ENCODE data around the gene TCF4.
A peak's percentile ranks its signal among the peaks of the same experiment; 100 is the strongest.

TCF4 gene

GRCh38 chr18:55503167-55503820, 84.7 kb downstream of the TCF4 start:
- Histone ChIP-seq H3K27ac (ENCODE audit: low read depth, low read length) (no peak overlapping the region), H3K9me3 (ENCODE audit: control insufficient read depth, insufficient read depth, low read length) (no peaks in the 10 kb centered on the region), H3K27me3 (ENCODE audit: control insufficient read depth, low read length) (no peaks in the 10 kb centered on the region), H3K79me2 (ENCODE audit: control insufficient read depth, low read length) (peaks cover 95% of the 10 kb centered on the region), H4K20me1 (ENCODE audit: control insufficient read depth, insufficient read depth, low read depth, low read length) (no peaks in the 10 kb centered on the region), H3K9me2 (replicated peaks; ENCODE audit: control insufficient read depth, low read length) (no peaks in the 10 kb centered on the region), H3F3A (ENCODE audit: control insufficient read depth, insufficient read depth) (peaks cover 8% of the 10 kb centered on the region), H3K4me3 (ENCODE audit: low read length) (no peak overlapping the region), H3K36me3 (ENCODE audit: control insufficient read depth, low read length) (peaks cover 29% of the 10 kb centered on the region), H3K4me1 (ENCODE audit: control insufficient read depth, low read length) (peaks cover 80% of the 10 kb centered on the region), H3K4me2 (ENCODE audit: low read length) (peak overlapping the region; percentile 4)
- TF ChIP-seq EZH2phosphoT487 (IDR thresholded peaks at IDR 0.05; ENCODE audit: borderline replicate concordance, low read length): no peak
- no peak for TF ChIP-seq CTCF (IDR thresholded peaks at IDR 0.05; ENCODE audit: low read depth, low read length, poor library complexity, severe bottlenecking)

GRCh38 chr18:55501982-55502710, 85.8 kb downstream of the TCF4 start:
- Histone ChIP-seq H3K27me3 (ENCODE audit: control insufficient read depth, low read length) (no peaks in the 10 kb centered on the region), H3K9me2 (replicated peaks; ENCODE audit: control insufficient read depth, low read length) (no peaks in the 10 kb centered on the region), H3K4me3 (ENCODE audit: low read length) (peak overlapping the region; percentile 19; the same call in 1 of the 2 replicates), H3K4me1 (ENCODE audit: control insufficient read depth, low read length) (peaks cover 75% of the 10 kb centered on the region), H3K27ac (ENCODE audit: low read depth, low read length) (no peak overlapping the region), H3K79me2 (ENCODE audit: control insufficient read depth, low read length) (peaks cover 93% of the 10 kb centered on the region), H4K20me1 (ENCODE audit: control insufficient read depth, insufficient read depth, low read depth, low read length) (no peaks in the 10 kb centered on the region), H3K4me2 (ENCODE audit: low read length) (peak overlapping the region; percentile 28), H3K36me3 (ENCODE audit: control insufficient read depth, low read length) (peaks cover 29% of the 10 kb centered on the region), H3K9me3 (ENCODE audit: control insufficient read depth, insufficient read depth, low read length) (no peaks in the 10 kb centered on the region), H3F3A (ENCODE audit: control insufficient read depth, insufficient read depth) (peaks cover 7% of the 10 kb centered on the region)
- TF ChIP-seq CTCF (IDR thresholded peaks at IDR 0.05; ENCODE audit: low read depth, low read length, poor library complexity, severe bottlenecking) (no peak), EZH2phosphoT487 (IDR thresholded peaks at IDR 0.05; ENCODE audit: borderline replicate concordance, low read length) (no peak)

GRCh38 chr18:55501579-55501978, 86.4 kb downstream of the TCF4 start:
- Histone ChIP-seq H3K4me3 (ENCODE audit: low read length) (peak overlapping the region; percentile 19; the same call in 1 of the 2 replicates), H3K79me2 (ENCODE audit: control insufficient read depth, low read length) (peaks cover 95% of the 10 kb centered on the region), H4K20me1 (ENCODE audit: control insufficient read depth, insufficient read depth, low read depth, low read length) (no peaks in the 10 kb centered on the region), H3K27ac (ENCODE audit: low read depth, low read length) (no peak overlapping the region), H3K9me3 (ENCODE audit: control insufficient read depth, insufficient read depth, low read length) (no peaks in the 10 kb centered on the region), H3K4me1 (ENCODE audit: control insufficient read depth, low read length) (peaks cover 70% of the 10 kb centered on the region), H3K27me3 (ENCODE audit: control insufficient read depth, low read length) (no peaks in the 10 kb centered on the region), H3K36me3 (ENCODE audit: control insufficient read depth, low read length) (peaks cover 29% of the 10 kb centered on the region), H3F3A (ENCODE audit: control insufficient read depth, insufficient read depth) (peaks cover 4% of the 10 kb centered on the region), H3K4me2 (ENCODE audit: low read length) (peak overlapping the region; percentile 28), H3K9me2 (replicated peaks; ENCODE audit: control insufficient read depth, low read length) (no peaks in the 10 kb centered on the region)
- TF ChIP-seq EZH2phosphoT487 (IDR thresholded peaks at IDR 0.05; ENCODE audit: borderline replicate concordance, low read length) (no peak), CTCF (IDR thresholded peaks at IDR 0.05; ENCODE audit: low read depth, low read length, poor library complexity, severe bottlenecking) (no peak)

All from DOHH2 (cell line).